ENCODE data around the gene PPP1R18.
"Not testable (repeated sequence)": the region's sequence is repeated elsewhere in the genome, so short reads cannot be mapped to it uniquely, and the experiment has no call there.

The PPP1R18 gene

GRCh38 chr6:30666300-30666699 is 20.1 kb downstream of the PPP1R18 start:
- DNase-seq (ENCODE audit: low read depth in 2 of 2), result not testable (repeated sequence)

- no peak for DNase-seq (ENCODE audit: low read depth in 2 of 2)
Observed at GRCh38 chr6:30664994-30665767, 21.3 kb downstream of the PPP1R18 start.

DNA sequence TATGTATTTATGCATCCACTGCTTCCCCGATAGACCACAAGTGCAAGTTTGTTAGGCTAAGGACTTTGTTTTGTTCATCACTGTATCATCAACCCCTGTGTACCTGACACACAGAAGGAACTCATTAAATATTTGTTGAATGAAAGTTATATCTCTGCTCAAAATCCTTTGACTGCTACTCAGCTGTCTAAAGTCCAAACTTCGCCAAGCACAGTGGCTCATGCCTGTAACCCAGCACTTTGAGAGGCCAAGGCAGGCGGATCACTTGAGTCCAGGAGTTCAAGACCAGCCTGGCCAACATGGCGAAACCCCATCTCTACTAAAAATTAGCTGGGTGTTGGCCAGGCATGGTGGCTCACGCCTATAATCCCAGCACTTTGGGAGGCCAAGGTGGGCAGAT is 28.5 kb downstream of the PPP1R18 start:
- DNase-seq (ENCODE audit: low read depth in 2 of 2), result not testable (repeated sequence)

DNA sequence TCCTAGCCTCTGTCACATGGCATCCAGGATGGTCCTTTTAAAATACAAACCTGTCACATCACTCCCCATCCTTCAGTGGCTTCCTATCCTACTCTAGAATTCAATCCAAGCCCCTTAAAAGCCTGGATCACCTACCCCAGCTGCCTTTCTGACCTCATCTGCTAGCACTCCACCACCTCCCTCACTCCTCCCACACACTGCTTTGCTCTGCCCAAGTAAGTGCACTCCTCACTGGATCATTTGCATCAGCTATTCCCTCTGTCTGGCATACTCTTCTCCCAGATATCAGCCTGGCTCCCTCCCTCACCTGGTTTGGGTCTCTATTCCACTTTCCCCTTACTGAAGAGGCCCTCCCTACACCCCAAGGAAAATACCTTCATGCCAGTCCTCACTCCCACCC is 29.0 kb downstream of the PPP1R18 start:
- DNase-seq (ENCODE audit: low read depth in 2 of 2), result no peak

- DNase-seq (ENCODE audit: low read depth in 2 of 2), result no peak
Observed at GRCh38 chr6:30656513-30656912, 29.9 kb downstream of the PPP1R18 start.

DNA sequence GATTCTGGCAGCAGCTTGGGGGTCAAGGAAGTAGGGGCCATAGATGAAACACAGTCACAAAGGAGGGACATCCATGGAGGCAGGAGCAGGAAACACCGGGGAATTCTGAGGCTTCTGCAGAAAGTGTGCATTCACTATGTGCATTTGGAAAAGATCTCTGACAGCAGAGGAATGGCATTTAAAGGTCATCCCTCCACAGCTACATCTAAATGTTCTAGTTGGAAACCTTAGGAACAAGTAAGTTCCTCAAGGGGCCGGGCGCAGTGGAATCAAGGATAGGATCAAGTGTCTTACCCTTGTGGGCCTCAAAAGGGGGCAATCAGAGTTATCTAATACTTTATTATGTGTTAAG is 30.7 kb downstream of the PPP1R18 start:
- DNase-seq (ENCODE audit: low read depth in 2 of 2), result no peak

DNA sequence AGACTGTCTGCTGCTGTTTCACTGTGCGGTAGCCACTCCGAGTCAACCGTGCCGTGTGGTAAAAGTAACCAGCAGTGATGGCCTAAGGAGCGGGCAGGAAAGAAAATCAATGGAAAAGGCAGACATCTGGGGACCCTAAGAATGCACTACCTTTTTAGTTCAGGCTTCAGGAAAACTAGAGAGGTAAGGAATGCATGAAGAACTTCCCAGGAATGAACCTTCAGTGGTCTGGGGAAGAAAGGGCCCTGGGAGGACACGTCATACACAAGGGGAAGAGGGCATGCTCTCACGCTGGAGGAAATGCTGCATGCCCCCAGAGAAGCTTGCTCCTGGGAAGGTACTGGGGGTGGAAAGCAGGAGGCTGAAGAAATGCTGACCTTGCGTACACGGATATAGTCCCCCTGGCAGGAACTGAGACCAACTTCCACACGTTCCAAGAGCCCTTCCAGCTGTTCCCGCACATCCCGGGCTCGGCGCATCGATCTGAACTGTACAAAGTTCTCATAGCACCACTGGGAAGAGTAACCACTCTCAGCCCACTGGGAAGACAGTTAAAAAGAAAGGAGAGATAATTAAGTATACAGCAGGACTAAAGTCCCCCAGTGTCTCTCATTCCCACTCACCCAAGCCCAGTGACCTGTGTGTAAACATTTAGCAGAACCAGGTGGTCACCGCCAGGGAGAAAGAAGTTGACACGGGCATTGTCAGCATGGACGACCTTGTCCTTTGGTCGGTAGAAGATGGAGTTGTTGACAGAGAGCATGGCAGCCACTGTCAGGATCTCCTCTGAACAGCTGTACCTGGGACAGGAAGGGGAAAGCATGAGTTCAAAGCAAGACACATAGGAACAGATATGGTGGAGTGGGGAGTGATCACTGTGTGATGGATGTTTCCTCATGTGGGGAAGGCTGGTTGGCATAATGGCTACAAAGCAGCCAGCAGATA is 31.4 kb downstream of the PPP1R18 start:
- DNase-seq (ENCODE audit: low read depth in 2 of 2), result no peak

GRCh38 chr6:30651143-30651542 is 35.3 kb downstream of the PPP1R18 start:
- DNase-seq (ENCODE audit: low read depth in 2 of 2), result no peak

DNA sequence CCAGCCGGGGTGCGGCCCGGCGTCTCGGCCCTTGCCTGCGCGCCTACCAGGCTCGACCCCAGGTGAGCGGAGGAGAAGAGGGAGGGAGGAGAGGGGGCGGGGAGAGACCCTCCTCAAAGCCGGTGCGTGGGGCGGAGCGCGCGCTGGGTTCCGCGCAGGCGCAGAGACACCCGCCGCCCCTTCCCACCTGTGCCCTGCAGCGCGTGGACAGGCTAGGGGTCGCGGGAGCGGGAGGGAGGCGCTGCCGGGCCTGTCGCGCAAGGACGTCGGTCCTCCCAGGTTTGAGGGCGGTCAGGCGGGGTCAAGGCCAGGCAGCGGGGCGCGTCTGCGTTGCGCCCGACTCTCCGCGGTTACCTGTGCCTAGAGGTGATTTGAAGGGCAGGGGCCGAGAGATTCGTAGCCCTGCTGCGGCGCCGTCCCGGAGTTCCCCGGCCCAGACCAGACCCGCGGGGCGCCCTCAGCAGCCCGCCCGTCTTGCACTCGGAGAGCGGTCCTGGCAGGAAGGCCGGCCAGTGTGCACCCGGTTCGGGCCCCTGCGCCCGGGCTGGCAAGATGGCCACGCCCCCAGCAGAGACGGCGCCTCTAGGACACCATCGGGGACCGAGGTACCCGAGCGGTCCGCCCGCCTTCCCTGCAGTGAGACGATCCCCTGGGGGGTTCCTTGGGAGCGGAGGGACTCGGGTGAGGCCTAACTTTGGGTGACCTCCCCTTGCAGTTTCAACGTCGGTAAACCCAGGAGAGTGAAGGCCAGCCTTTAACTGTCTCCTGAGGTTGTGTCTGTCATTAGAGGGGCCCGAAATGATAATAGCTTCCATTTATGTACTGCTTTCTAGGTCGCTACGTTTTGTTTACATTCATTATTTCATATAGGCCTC is 39.0 kb downstream of the PPP1R18 start:
- DNase-seq (ENCODE audit: low read depth in 2 of 2), result no peak

- DNase-seq (ENCODE audit: low read depth in 2 of 2), result peak; percentile 75 to 82
Observed at GRCh38 chr6:30646450-30647241, 39.8 kb downstream of the PPP1R18 start, which contains the start of gene C6orf136. TSS of gene C6orf136 (plus strand) at chr6:30647133. CDS start at chr6:30647232, 99 bp downstream.

DNA sequence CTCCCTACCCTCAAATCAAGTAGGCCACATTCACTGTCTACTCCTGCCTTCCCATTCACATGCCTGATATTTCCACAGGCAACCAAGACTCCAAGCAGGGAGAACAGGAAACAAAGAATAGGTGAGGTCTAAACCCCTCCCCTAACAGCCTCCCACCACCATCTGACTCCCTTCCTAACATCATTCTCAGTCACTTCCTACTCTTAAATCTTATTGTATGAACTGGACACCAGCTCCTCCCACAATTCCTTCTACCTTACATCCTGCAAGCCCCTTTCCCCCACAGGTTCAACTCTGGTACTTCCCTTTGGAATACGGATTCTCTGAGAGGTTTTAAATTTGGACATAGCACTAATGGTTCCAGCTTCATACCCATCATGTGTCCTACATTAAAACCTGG is 40.5 kb downstream of the PPP1R18 start:
- no peak for DNase-seq (ENCODE audit: low read depth in 2 of 2)

- DNase-seq (ENCODE audit: low read depth in 2 of 2), result no peak
Observed at GRCh38 chr6:30644769-30645168, 41.7 kb downstream of the PPP1R18 start.

- DNase-seq (ENCODE audit: low read depth in 2 of 2), result no peak
Observed at GRCh38 chr6:30643656-30644055, 42.8 kb downstream of the PPP1R18 start.

DNA sequence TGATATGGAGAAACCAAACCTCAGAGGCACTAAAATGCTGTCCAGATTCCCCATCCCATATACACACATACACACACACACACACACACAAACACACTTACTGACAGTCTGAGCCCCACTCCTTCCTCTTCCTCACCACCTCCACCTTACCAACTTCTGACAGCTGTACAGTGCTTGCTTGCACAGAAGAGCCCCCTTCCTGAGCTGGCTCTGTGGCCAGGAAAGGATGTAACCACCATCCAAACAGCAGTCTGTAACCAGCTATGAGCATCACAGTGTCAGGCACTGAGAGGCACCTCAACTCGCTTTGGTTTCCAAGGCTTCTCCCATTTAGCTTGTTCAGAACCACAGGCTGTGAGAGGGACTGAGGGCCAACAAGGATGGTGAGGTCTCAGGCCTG is 45.4 kb downstream of the PPP1R18 start:
- no peak for DNase-seq (ENCODE audit: low read depth in 2 of 2)

DNA sequence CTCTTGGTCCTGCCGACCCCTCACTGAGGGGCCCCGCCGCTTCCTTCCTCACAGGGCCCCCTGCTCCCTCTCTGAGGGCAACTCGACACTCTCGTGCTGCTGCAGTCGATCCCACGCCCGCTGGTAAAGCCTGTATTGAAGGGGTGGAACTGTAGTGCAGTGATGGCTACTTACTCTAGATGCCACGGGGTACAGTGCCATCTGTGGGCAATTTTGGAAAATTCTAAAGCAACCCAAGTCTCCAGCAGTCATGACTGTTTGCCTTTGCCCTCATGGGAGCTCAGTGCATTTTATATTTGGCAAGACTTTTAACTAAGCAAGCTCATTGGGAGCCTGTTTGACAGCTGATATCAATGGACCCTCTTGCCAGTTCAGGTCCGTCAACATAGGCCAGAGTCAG is 46.0 kb downstream of the PPP1R18 start:
- DNase-seq (ENCODE audit: low read depth in 2 of 2), result no peak

DNA sequence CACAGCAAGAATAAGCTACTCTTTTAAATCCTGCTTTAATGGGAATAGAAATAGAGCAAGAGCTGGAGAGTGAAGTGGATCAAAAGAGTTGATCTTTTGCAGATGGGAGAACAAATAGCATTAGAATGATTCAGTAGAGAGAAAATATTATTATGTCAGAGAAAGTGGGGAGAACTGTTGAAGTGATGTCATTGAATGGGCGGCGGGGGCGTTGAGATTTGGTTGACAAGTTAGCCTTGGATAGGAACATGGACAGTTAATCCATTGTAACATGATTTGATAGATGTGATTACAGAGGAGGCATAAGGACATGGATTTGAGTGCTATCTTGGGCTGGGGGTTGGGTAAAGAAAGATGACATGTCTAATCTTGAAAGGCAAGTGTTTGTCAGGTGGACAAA is 50.6 kb downstream of the PPP1R18 start:
- DNase-seq (ENCODE audit: low read depth in 2 of 2), result no peak

DNA sequence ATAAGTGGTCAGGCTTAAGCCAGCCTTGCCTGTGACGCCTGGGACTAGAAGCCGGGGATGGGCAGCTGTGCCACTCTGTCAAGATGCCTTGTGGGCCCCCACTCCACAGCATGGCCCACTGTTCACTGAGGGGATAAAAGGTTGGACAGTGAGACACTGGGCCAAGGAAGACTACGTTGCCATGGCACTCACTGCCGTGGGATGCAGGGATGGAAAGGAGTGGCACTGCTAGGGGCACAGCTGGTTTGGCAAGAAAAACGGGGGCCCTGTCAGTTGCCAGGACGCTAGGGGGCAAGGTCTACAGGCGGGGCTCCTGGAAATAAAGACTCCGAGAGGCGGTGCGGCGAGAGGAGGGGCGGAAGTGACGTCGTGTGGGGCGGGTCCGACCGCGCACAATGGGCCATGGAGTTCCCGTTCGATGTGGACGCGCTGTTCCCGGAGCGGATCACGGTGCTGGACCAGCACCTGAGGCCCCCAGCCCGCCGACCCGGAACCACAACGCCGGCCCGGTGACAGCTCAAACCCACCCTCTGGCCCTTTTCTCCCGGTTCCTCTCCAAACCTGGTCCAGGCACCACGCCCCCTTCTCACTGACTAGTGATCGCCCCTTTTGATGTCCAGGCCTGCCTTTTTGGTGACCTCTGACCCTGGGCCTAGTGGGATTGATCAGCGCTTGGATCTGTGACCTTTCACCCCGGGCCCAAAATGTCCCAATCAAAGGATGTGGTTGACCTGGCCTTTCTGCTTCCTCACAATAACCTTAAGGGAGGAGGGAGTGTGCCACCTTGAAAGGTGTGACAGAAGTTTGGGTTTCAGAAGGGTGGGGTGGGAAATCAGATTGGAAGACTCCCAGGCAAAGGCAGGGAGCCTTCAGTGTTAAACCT is 59.7 kb downstream of the PPP1R18 start, which contains the start of gene ATAT1:
ATAT1 (plus strand) TSS at position 391 of the 883 bp plus-strand sequence.
- DNase-seq (ENCODE audit: low read depth in 2 of 2), result peak in 1 of 2 experiments; percentile 42
